Astrocyte (in vitro differentiated cells and primary cell): ENCODE results near the gene ENTPD8. TPM values are rescaled to one million over a fixed set of nuclear protein-coding genes. Genes with fewer than 3 reads are reported as not detected.

Source experiments
- DNase-seq: peaks from one replicate; pipeline ENCODE4 v3.0.0-alpha.2; 2010; ENCODE audit warnings: low read depth
- FAIRE-seq: peaks from 2 replicates; lab custom pipeline; 2011; peaks lifted over from hg19 to GRCh38; lab: Jason Lieb, UNC
- H2AFZ ChIP-seq: 2 replicates; pipeline ENCODE4 v1.6.0; 2012; ENCODE audit warnings: low read depth, low read length, inconsistent platforms
- H3K27ac ChIP-seq: 2 replicates; pipeline ENCODE4 v1.5.1; 2011; ENCODE audit warnings: low read depth, low read length, inconsistent platforms
- H3K27me3 ChIP-seq: 2 replicates; pipeline ENCODE4 v1.6.0; 2011; ENCODE audit warnings: low read length, inconsistent platforms; ENCODE audit not compliant: insufficient read depth
- H3K36me3 ChIP-seq: 2 replicates; pipeline ENCODE4 v1.5.1; 2011; ENCODE audit warnings: low read length, inconsistent platforms; ENCODE audit not compliant: insufficient read depth
- H3K4me1 ChIP-seq: 2 replicates; pipeline ENCODE4 v1.5.1; 2011; ENCODE audit warnings: low read length, inconsistent platforms; ENCODE audit not compliant: insufficient read depth
- H3K4me2 ChIP-seq: 2 replicates; pipeline ENCODE4 v1.6.0; 2012; ENCODE audit warnings: low read length, inconsistent platforms
- H3K4me3 ChIP-seq: 2 replicates; pipeline ENCODE4 v1.5.1; 2011; ENCODE audit warnings: low read depth, mild to moderate bottlenecking, low read length, inconsistent platforms; ENCODE audit not compliant: insufficient read depth
- H3K79me2 ChIP-seq: 2 replicates; pipeline ENCODE4 v1.6.0; 2012; ENCODE audit warnings: mild to moderate bottlenecking, low read length, inconsistent platforms; ENCODE audit not compliant: insufficient read depth
- H3K9ac ChIP-seq: 2 replicates; pipeline ENCODE4 v1.6.0; 2012; ENCODE audit warnings: mild to moderate bottlenecking, low read length, inconsistent platforms
- H3K9me3 ChIP-seq: 2 replicates; pipeline ENCODE4 v1.5.1; 2012; ENCODE audit warnings: low read depth, mild to moderate bottlenecking, low read length, inconsistent platforms; ENCODE audit not compliant: insufficient read depth
- H4K20me1 ChIP-seq: 2 replicates; pipeline ENCODE4 v1.6.0; 2012; ENCODE audit warnings: low read length, inconsistent platforms; ENCODE audit not compliant: insufficient read depth
- H3K27ac Mint-ChIP-seq: one replicate; pipeline ENCODE4 v1.8.0; 2021; ENCODE audit warnings: mild to moderate bottlenecking, mixed read lengths; ENCODE audit not compliant: unreplicated experiment
- H3K27me3 Mint-ChIP-seq: one replicate; pipeline ENCODE4 v1.8.0; 2021; ENCODE audit warnings: low read depth, mixed read lengths; ENCODE audit not compliant: unreplicated experiment
- H3K36me3 Mint-ChIP-seq: one replicate; pipeline ENCODE4 v1.8.0; 2021; ENCODE audit warnings: low read depth, mixed read lengths; ENCODE audit not compliant: unreplicated experiment
- H3K4me1 Mint-ChIP-seq: one replicate; pipeline ENCODE4 v1.8.0; 2021; ENCODE audit warnings: low read depth, mixed read lengths; ENCODE audit not compliant: unreplicated experiment
- H3K4me3 Mint-ChIP-seq: one replicate; pipeline ENCODE4 v1.8.0; 2021; ENCODE audit warnings: mild to moderate bottlenecking, moderate library complexity, mixed read lengths; ENCODE audit not compliant: unreplicated experiment
- H3K9me3 Mint-ChIP-seq: one replicate; pipeline ENCODE4 v1.8.0; 2021; ENCODE audit warnings: mild to moderate bottlenecking, mixed read lengths; ENCODE audit not compliant: unreplicated experiment
- CTCF ChIP-seq: IDR thresholded peaks from 2 replicates; pipeline ENCODE4 v1.5.1; 2011; ENCODE audit warnings: low read depth, mild to moderate bottlenecking, inconsistent platforms, low read length, moderate library complexity; ENCODE audit not compliant: insufficient read depth
- EZH2 ChIP-seq: IDR thresholded peaks from 2 replicates; pipeline ENCODE4 v1.6.1; 2012; ENCODE audit warnings: mild to moderate bottlenecking, low read length, inconsistent platforms; ENCODE audit not compliant: insufficient read depth
- total RNA-seq: library from RNA; stranded (reverse); gene quantifications from 2 replicates; pipeline ENCODE4 v1.2.1, GENCODE V29; 2021

The ENTPD8 gene
- total RNA-seq, 1 donor from 2014 or later: 0.11 TPM

- Histone ChIP-seq H3K79me2 (no peaks in the 10 kb centered on the region), H2AFZ (no peak overlapping the region), H3K27ac (no peak overlapping the region), H4K20me1 (peaks cover 11% of the 10 kb centered on the region), H3K36me3 (peaks cover 3% of the 10 kb centered on the region), H3K4me2 (no peak overlapping the region), H3K4me3 (no peak overlapping the region), H3K27me3 (no peaks in the 10 kb centered on the region), H3K9me3 (no peaks in the 10 kb centered on the region), H3K9ac (no peak overlapping the region), H3K4me1 (no peaks in the 10 kb centered on the region)
- no peaks in the 10 kb centered on the region for H3K9me3 Mint-ChIP-seq
- DNase-seq (no peak), FAIRE-seq (no peak)
- peaks cover 1% of the 10 kb centered on the region for H3K27me3 Mint-ChIP-seq
- peaks cover 2% of the 10 kb centered on the region for H3K4me1 Mint-ChIP-seq
- TF ChIP-seq CTCF: no peak
- no peak for TF ChIP-seq EZH2
- no peak overlapping the region for H3K27ac Mint-ChIP-seq
- H3K4me3 Mint-ChIP-seq: no peak overlapping the region
- H3K36me3 Mint-ChIP-seq: peaks cover 1% of the 10 kb centered on the region
These were observed 6.8 kb upstream of the ENTPD8 start for GRCh38 chr9:137447722-137448601.

- peaks cover 1% of the 10 kb centered on the region for H3K36me3 Mint-ChIP-seq
These were observed 5.8 kb upstream of the ENTPD8 start for GRCh38 chr9:137446851-137447471.

More at GRCh38 chr9:137446851-137447471, 5.8 kb upstream of the ENTPD8 start:
- H3K27me3 ChIP-seq: peaks cover 3% of the 10 kb centered on the region
- peaks cover 2% of the 10 kb centered on the region for H3K4me1 Mint-ChIP-seq
- H4K20me1 ChIP-seq: peaks cover 9% of the 10 kb centered on the region
- H3K79me2 ChIP-seq: no peaks in the 10 kb centered on the region
- no peak overlapping the region for H3K27ac Mint-ChIP-seq
- no peak overlapping the region for H3K9ac ChIP-seq
- no peak overlapping the region for H3K27ac ChIP-seq
- FAIRE-seq (no peak), DNase-seq (no peak)
- H3K4me2 ChIP-seq: no peak overlapping the region
- H3K4me3 ChIP-seq: no peak overlapping the region
- peaks cover 2% of the 10 kb centered on the region for H3K27me3 Mint-ChIP-seq
- no peaks in the 10 kb centered on the region for H3K36me3 ChIP-seq
- no peak overlapping the region for H2AFZ ChIP-seq
- TF ChIP-seq CTCF: no peak
- no peaks in the 10 kb centered on the region for H3K9me3 ChIP-seq
- H3K9me3 Mint-ChIP-seq: no peaks in the 10 kb centered on the region
- no peak overlapping the region for H3K4me3 Mint-ChIP-seq
- no peaks in the 10 kb centered on the region for H3K4me1 ChIP-seq
